ENCODE results near the gene GUCY1A2. TPM values are rescaled to one million over a fixed set of nuclear protein-coding genes. Genes with fewer than 3 reads are reported as not detected.

GUCY1A2 gene
- total RNA-seq, 1 experiment from 2014 or later: 0.34 TPM

DNA sequence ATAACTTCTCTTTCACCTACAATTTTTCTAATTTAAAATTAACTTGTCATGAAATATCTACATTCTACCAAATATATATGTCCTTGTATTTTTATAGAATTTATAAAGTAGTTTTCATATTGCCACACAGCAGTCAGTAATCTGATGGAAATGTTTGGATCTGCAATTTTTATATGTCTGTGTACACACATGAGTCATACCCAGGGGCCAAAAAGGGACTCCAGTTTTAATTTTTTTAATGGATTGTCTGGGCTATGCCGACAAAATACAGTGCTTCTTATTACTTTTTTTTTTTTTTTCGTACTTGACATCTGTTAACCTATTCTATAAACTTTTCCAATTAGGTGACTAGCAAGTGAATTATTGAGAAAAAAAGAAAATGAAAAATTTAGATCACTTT is 6.3 kb downstream of the GUCY1A2 start:
- in situ Hi-C loops (cut with HindIII; ENCODE audit: low pct_unique_long_range_greater_than_20kb, low sequenced_read_pairs): no loop called here
- no peak for DNase-seq (ENCODE audit: low read depth, low spot score)

DNA sequence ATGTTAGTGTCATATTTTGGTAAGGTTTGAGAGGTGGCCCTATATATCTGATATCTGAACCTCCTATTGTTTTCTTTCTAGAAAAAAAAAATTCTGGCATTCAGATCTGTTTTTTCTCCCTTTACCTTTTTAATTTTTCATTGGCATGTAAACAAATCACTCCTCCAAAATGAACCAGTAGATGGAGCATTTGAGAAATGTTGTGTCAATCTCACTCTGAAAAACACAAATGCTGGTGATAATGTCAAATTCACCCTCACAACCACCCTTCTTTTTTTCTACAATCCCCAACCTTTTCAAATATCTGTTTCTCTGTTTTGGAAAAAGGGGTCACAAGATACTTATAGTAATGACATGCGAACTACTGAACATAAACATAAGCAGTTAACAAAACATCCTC is 9.1 kb downstream of the GUCY1A2 start:
- in situ Hi-C loops (cut with HindIII; ENCODE audit: low pct_unique_long_range_greater_than_20kb, low sequenced_read_pairs): no loop called here
- DNase-seq (ENCODE audit: low read depth, low spot score): no peak

DNA sequence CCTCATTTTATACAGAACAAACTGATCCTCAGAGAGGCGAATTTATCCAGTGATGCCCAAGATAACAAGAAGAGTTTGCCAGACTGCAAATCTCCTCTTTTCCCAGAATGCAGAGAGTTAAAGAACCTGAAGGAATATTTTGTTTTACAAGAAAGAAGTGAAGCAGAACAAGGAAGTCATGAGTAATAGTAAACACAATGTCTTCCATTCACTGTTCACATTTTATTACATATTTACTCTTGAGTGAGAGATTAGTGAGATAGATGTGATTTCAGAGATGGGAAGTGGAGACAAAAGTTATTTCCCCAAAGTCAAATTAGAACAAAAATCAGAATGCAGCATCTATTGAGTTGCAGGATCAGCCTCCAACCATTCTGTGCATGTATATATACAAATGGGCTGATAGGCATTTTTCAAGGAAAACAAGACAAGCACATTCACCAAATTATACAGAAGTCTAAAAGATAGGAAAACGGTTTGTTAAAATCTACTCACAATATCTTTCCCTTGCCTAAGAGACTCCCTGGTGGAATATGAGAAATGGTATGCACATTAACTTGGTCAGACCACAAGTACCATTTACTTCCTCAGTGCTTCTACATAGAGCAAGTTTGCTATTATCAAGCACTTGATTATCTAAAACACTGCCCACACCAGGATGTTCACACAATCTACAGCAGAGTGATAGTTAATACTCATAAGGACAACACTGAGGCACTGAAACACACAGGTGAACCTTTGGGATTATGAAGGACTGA is 12.0 kb downstream of the GUCY1A2 start:
- in situ Hi-C loops (cut with HindIII; ENCODE audit: low pct_unique_long_range_greater_than_20kb, low sequenced_read_pairs): no loop called here
- DNase-seq (ENCODE audit: low read depth, low spot score): no peak

DNA sequence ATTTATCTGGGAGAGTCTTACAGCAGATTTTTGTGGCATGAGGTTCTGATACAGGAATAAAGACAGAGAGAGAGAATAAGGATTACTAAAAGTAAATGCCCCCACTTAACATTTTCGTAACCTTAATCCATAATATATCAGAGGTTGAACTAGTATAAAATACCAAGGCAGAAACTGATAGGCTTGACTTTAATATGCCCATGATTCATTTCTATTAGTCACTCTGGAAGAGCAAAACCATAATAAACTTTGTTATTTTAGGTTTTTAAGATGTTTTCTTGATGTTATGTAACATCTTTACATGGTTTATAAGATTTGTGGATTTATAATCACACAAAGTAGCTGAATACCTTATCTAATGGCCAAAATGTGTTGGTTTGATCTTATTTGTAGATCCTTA is 19.1 kb downstream of the GUCY1A2 start:
- DNase-seq (ENCODE audit: low read depth, low spot score): no peak
- in situ Hi-C loops (cut with HindIII; ENCODE audit: low pct_unique_long_range_greater_than_20kb, low sequenced_read_pairs): no loop called here

DNA sequence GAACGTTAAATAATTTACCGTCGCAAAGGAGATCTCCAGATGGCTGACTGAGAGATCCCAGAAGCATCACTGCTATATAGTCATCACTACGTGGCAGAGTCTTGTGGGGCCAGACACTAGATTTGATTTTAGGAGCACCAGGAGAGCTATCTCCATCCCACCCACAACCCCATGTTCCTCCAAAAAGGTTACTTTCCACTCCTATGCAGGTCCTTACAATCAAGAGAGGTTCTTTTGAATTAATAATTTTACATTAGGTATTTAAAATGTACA is 19.4 kb downstream of the GUCY1A2 start:
- in situ Hi-C loops (cut with HindIII; ENCODE audit: low pct_unique_long_range_greater_than_20kb, low sequenced_read_pairs): no loop called here
- no peak for DNase-seq (ENCODE audit: low read depth, low spot score)

DNA sequence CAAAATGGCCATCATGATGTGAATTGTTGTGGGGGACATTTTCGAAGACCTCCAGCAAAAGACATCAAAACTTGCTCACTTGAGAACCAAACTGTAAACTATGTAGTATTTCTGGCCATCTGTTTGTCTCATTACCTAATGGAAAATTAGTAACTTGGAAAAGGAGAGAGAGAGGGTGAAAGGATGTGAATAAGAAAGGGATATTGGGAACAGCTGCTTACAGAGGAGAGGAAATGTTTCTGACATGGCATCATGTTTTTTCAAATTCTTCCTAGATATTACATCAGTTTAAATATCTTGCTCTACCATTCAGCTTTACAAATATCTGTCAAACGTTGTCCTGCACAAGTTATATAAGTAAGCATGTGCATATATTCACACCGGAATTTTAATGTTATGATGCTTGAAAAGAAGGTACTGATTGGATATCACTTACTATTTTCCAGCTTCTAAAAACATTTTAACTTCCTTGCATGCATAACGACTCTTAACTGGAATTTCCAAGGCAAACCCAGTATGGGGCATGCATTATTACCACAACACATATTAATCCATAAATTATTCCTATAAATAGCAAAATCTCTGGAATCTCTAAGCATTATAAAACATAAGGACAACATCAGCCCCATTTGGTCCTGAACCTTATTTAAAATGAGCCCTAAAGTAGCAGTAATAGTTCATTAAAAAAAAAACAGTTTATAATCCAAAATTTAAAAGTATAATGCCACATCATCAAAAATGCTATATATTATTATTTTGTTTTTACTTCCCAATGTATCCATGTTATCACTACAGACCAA is 20.0 kb downstream of the GUCY1A2 start:
- in situ Hi-C loops (cut with HindIII; ENCODE audit: low pct_unique_long_range_greater_than_20kb, low sequenced_read_pairs): no loop called here
- DNase-seq (ENCODE audit: low read depth, low spot score): no peak

DNA sequence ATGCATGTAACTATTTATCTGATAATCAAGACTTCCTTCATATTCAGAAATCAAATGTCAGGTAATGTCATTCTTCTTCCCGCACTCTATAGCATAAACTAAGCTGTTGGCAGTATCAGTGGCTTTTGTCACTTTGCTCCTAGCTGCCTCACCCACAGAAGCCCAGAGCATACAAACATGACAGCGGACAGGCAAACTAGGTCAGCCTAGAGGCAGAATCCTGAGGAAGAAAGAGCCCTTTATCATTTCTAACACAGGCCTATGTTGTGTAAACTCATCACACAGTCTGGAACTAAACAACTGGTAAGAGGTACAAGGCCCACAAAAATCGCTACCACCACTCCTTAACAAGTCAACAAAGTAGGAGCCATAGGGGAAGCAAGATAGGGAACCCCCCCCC is 21.0 kb downstream of the GUCY1A2 start:
- DNase-seq (ENCODE audit: low read depth, low spot score): peak; percentile 5
- in situ Hi-C loops (cut with HindIII; ENCODE audit: low pct_unique_long_range_greater_than_20kb, low sequenced_read_pairs): no loop called here

DNA sequence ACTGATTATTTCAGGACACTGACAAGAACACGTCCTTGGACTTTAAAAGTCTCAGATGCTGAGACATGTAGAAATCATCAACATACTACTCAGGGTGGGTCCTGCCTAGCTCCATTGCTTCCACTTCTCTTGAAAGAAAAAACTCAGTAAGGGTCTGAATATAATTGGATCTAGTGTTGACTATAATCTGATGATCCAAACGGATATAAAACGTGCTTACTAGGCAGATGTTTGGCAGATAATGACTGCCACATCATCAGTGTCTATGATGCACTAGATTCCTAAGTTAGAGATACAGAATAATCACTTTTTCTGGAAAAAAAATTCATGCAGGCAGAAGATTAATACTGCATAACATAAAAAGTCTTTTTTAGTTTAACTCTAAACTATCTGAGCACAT is 21.6 kb downstream of the GUCY1A2 start:
- in situ Hi-C loops (cut with HindIII; ENCODE audit: low pct_unique_long_range_greater_than_20kb, low sequenced_read_pairs): no loop called here

DNA sequence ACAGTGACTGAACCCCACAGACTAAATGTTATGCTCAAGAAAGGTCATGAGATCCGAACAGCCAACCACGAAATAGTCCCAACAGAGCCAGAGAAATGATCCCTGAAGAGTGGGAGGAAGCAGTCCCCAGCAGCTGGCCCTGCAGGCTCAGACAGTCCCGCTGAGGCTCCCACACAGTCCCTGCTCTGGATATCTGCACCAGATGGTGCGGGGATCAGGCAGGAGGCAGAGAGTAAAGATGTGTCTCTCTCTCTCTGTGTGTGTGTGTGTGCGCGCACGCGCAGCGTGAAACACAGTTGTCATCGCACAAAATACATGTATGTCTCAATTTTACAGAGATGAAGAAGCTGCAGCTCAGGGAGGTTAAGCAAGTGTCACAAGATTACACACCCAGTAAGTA is 27.9 kb downstream of the GUCY1A2 start:
- in situ Hi-C loops (cut with HindIII; ENCODE audit: low pct_unique_long_range_greater_than_20kb, low sequenced_read_pairs): no loop called here
- DNase-seq (ENCODE audit: low read depth, low spot score): no peak

More for the DNA sequence above, 21.6 kb downstream of the GUCY1A2 start:
- no peak for DNase-seq (ENCODE audit: low read depth, low spot score)

DNA sequence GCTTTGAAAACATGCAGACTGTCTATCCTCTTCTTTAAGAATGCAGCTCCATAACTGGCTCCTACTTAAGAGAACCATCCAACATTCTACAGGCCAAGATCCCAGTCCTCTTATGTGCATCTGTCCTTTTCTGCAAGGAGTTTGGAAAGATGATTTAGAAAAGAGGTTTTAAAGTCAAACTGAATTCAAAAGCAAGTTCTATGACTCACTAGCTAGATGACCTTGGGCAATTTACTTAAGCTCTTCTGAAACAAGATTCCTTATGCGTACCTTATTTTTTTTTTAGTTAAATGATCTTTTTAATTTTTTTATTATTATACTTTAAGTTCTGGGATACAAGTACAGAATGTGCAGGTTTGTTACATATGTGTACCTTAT is 29.2 kb downstream of the GUCY1A2 start:
- no peak for DNase-seq (ENCODE audit: low read depth, low spot score)
- in situ Hi-C loops (cut with HindIII; ENCODE audit: low pct_unique_long_range_greater_than_20kb, low sequenced_read_pairs): no loop called here

DNA sequence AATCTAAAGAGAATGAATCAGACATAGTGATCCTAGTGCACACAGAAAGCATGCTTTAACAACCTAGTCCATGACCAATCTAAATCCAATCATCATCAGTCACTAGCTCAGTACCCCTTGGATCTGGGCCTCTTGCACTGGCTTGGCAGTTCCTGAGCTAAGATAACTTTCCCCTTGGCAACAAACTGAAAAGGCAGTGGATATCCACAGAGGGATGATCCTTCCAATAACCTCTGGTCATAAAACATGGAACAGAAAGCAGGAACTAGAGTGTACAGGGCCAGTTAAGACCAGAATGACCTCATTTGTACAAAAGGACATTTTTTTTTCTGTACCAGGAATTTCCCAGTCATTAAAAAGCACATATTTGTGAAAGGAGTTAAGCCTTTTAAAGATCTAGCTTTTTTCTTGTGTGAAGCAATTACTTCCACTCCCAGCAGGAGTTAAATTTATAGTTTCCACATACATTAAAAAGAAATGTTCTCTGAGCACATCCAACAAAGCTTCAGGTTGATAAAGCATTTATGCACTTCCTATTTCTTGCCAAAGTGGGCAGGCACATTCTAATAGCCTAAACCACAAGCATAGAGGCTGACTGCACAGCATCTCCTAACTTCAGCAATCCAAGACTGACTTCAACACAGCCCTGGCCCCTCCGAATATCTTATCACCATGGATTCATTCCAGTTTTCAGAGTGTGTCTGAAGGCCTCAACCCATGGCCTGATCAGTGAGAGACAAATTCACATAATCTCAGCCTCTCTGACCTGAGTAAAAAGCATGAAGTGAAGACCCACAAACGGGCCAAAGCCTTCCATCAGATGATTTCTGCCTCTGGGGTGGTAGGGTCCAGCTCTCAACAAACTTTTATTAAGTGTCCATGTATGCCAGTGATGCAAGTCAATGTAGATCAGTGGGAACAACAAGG is 29.9 kb downstream of the GUCY1A2 start:
- no peak for DNase-seq (ENCODE audit: low read depth, low spot score)
- in situ Hi-C loops (cut with HindIII; ENCODE audit: low pct_unique_long_range_greater_than_20kb, low sequenced_read_pairs): no loop called here

DNA sequence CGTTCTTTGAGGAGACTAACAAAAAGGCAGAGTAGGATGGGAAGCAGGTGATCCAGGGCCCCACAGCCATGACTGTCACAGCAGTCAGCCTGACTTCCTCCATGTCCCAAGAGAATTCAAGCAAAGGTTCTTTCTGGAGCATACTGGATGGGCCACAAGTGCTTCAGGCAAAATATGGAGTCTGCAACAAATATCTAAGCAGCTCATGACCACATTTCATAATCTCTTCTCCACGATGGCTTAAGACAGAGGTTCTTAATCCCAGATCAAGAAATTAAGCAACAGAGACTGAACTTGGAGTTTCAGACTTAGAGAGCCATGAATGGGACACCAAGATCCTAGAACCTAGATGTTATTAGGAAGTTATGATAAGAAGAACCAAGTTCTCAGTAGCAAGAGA is 31.6 kb downstream of the GUCY1A2 start:
- in situ Hi-C loops (cut with HindIII; ENCODE audit: low pct_unique_long_range_greater_than_20kb, low sequenced_read_pairs): no loop called here
- DNase-seq (ENCODE audit: low read depth, low spot score): no peak

DNA sequence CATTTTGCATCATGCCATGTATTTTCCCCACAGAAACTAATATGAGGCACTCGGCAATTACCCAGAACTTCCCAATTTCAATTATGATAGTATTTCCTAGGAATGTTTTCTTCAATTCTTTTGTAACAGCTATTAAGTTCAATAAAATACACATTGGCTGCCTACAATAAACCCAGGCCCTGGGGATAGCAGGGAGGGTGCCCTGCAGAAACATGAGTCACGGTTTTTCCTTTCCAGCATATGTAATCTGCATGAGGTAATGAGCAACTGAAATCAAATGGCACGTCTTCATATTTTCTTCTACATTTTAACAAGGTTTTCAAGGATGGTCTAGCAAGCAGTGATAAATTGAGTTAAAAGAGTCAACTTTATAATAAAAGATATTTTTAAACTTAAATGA is 32.0 kb downstream of the GUCY1A2 start:
- in situ Hi-C loops (cut with HindIII; ENCODE audit: low pct_unique_long_range_greater_than_20kb, low sequenced_read_pairs): no loop called here
- no peak for DNase-seq (ENCODE audit: low read depth, low spot score)

DNA sequence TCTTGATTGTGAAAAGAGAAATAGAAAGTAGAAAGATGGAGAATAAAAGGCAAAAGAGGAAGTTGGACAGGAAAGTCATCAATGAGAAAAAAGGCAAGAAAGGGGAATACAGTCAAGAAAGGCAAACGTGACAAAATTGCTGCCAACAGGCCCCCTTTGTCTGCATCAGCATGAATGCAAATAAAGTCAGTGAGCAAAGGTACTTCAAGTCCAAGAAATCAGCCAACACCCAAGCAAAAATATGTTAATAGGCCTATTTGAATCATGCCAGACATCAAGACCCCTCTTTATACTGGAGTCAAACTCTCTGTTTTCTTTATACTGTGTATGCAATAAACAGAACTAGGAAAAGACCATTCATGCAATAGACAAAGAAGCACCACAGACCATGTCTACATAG is 34.3 kb downstream of the GUCY1A2 start:
- in situ Hi-C loops (cut with HindIII; ENCODE audit: low pct_unique_long_range_greater_than_20kb, low sequenced_read_pairs): no loop called here
- DNase-seq (ENCODE audit: low read depth, low spot score): no peak

DNA sequence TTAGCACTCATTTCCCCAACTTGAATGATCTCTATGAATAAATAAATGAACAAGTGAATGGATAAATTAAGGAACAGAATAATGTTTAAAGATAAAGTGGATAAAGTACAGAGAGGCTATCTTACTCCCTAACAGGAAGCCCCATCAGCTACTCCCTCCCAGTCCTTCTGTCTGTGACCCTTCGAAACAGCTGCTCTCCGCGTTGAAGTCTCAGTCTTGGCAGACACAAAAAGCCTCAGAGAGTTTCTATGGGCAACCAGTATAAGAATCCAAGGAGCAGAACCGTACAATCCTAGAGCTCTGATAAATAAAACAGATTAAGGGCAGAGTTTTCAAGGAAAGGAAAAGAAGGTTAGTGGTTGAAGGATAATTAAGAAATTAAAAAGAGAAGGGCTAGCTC is 35.0 kb downstream of the GUCY1A2 start:
- in situ Hi-C loops (cut with HindIII; ENCODE audit: low pct_unique_long_range_greater_than_20kb, low sequenced_read_pairs): no loop called here
- DNase-seq (ENCODE audit: low read depth, low spot score): no peak

DNA sequence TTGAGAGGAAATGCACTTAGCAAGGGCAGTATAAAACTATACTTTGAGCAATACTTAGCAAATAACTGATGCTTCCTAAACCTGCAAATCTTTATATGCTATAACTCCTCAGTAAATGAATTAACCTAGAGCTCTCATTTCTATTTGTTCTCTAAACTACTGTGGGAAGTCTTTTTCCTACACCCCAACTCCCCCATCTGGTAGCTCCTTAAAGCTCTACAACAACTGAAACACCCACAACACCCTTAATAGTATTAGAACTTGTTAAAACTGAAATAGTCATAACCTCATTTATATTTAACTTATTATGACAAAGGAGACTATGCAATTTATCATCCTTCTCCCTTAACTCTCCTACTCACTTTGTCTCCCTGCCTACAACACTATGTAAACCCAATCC is 43.4 kb downstream of the GUCY1A2 start:
- DNase-seq (ENCODE audit: low read depth, low spot score): no peak
- in situ Hi-C loops (cut with HindIII; ENCODE audit: low pct_unique_long_range_greater_than_20kb, low sequenced_read_pairs): no loop called here

DNA sequence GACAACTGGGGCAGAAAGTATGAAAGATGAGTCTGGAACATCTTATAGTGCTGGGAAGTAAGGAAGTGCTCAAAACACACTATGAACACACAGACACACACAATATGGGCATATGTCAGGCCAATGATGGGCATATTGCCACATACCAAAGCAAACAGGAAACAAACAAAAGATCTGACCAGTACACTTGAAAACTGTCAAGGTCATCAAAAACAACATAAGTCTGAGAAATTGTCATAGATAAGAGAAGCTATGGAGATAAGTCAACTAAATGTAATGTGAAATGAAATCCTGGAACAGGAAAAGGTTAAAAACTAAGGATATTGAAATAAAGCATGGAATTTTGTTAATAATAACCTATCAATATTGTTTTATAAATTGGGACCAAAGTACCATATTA is 46.4 kb downstream of the GUCY1A2 start:
- in situ Hi-C loops (cut with HindIII; ENCODE audit: low pct_unique_long_range_greater_than_20kb, low sequenced_read_pairs): no loop called here
- no peak for DNase-seq (ENCODE audit: low read depth, low spot score)

DNA sequence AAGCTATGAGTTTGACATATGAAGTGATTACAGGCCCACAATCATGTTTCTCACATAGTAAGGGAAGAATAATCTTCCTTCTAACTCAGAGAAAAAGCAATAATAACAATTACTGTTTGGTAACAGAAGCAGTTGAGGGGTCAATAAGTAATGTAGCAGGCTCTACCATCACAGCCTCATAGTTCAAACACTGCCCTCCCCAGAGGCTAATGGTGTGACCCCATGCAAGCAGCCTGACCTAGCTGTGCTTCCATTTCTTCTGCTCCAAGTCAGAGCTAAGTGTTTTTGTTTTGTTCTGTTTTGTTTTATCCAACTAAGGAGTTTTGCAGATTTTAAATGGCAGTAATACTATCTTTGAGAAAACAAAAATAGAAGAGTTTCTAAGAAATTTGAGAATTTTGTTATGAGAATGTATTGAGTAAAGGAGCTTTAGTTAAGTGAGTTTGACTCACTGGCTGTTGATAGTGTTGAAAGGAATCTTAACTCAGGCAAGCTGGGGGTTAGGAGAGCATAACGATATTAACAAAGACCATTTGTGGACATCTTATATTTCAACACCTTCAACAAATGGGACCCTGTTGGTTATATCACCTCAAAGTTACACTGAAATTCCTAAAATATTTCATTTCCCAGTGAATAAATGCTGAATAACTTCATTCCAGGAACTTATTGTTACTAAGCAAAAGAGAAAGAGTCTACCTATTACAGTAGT is 48.5 kb downstream of the GUCY1A2 start:
- in situ Hi-C loops (cut with HindIII; ENCODE audit: low pct_unique_long_range_greater_than_20kb, low sequenced_read_pairs): no loop called here
- no peak for DNase-seq (ENCODE audit: low read depth, low spot score)

All from SK-MEL-5 (cell line).